Measurements from ENCODE around the gene PALS2.

GRCh38 chr7:24573554-24574338, 494 bp downstream of the PALS2 start:
- TF ChIP-seq CTCF (IDR thresholded peaks at IDR 0.05; ENCODE audit: borderline replicate concordance, extremely low read depth, low read length, poor library complexity, severe bottlenecking) (no peak), EZH2 (IDR thresholded peaks at IDR 0.05; ENCODE audit: borderline replicate concordance, low read depth, low read length, severe bottlenecking) (no peak)

Data from DND-41 (cell line).